ENCODE measurements around the gene ATP2C1. TPM values are rescaled to one million over a fixed set of nuclear protein-coding genes. Genes with fewer than 3 reads are reported as not detected.
"Not testable (repeated sequence)": the region's sequence is repeated elsewhere in the genome, so short reads cannot be mapped to it uniquely, and the experiment has no call there.

ATP2C1 gene
- total and polyA plus RNA-seq, 2 donors (not counting 1 experiment from before 2014, with no cell fraction given): 111 to 196 TPM

GRCh38 chr3:130969621-130970020, 75.7 kb downstream of the ATP2C1 start:
- H4K20me1 ChIP-seq (ENCODE audit: control insufficient read depth, extremely low read depth, insufficient read depth, low read length): no peaks in the 10 kb centered on the region
- H3K4me1 ChIP-seq (ENCODE audit: control insufficient read depth, extremely low read depth, insufficient read depth, low read length): no peaks in the 10 kb centered on the region
- H3K79me2 ChIP-seq (ENCODE audit: control insufficient read depth, insufficient read depth, low read length): no peaks in the 10 kb centered on the region
- no peak overlapping the region for H3K9ac ChIP-seq (ENCODE audit: insufficient read depth, low read length)
- no peak overlapping the region for H3K27ac ChIP-seq (ENCODE audit: insufficient read depth, low read length)
- DNase-seq (ENCODE audit: low read depth in 2 of 2): peak in 1 of 2 donors; percentile 31
- no peaks in the 10 kb centered on the region for H3K27me3 ChIP-seq (ENCODE audit: control insufficient read depth, insufficient read depth, low read length)
- no peak overlapping the region for H2AFZ ChIP-seq (ENCODE audit: low read length)
- no peak for TF ChIP-seq CTCF (conservative IDR thresholded peaks at IDR 0.05 in 1 of 2, IDR thresholded peaks at IDR 0.05 in 1 of 2; ENCODE audit: low read depth in 1 of 2, low read length in 2 of 2)
- TF ChIP-seq EZH2 (IDR thresholded peaks at IDR 0.05; ENCODE audit: low read length, missing control alignments): no peak
- H3K36me3 ChIP-seq (ENCODE audit: control insufficient read depth, insufficient read depth, low read length): peaks cover 7% of the 10 kb centered on the region
- H3K4me3 ChIP-seq (replicated peaks in 1 of 4; ENCODE audit: control extremely low read depth in 1 of 4, insufficient read depth in 1 of 4, low read depth in 3 of 4, low read length in 4 of 4): no peak overlapping the region
- H3K4me2 ChIP-seq (ENCODE audit: extremely low read depth, insufficient read depth, low read length): no peak overlapping the region
- no peaks in the 10 kb centered on the region for H3K9me3 ChIP-seq (ENCODE audit: control insufficient read depth, insufficient read depth, low read depth, low read length)

- Histone ChIP-seq H2AFZ (ENCODE audit: low read length) (no peak overlapping the region), H3K9me3 (ENCODE audit: control insufficient read depth, insufficient read depth, low read depth, low read length) (no peaks in the 10 kb centered on the region), H3K4me1 (ENCODE audit: control insufficient read depth, extremely low read depth, insufficient read depth, low read length) (no peaks in the 10 kb centered on the region), H3K27ac (ENCODE audit: insufficient read depth, low read length) (no peak overlapping the region), H4K20me1 (ENCODE audit: control insufficient read depth, extremely low read depth, insufficient read depth, low read length) (no peaks in the 10 kb centered on the region), H3K27me3 (ENCODE audit: control insufficient read depth, insufficient read depth, low read length) (no peaks in the 10 kb centered on the region), H3K79me2 (ENCODE audit: control insufficient read depth, insufficient read depth, low read length) (no peaks in the 10 kb centered on the region), H3K36me3 (ENCODE audit: control insufficient read depth, insufficient read depth, low read length) (peaks cover 6% of the 10 kb centered on the region), H3K4me2 (ENCODE audit: extremely low read depth, insufficient read depth, low read length) (no peak overlapping the region), H3K9ac (ENCODE audit: insufficient read depth, low read length) (no peak overlapping the region), H3K4me3 (replicated peaks in 1 of 4; ENCODE audit: control extremely low read depth in 1 of 4, insufficient read depth in 1 of 4, low read depth in 3 of 4, low read length in 4 of 4) (no peak overlapping the region)
- DNase-seq (ENCODE audit: low read depth in 2 of 2): peak in 1 of 2 donors; percentile 50
- TF ChIP-seq EZH2 (IDR thresholded peaks at IDR 0.05; ENCODE audit: low read length, missing control alignments) (no peak), CTCF (conservative IDR thresholded peaks at IDR 0.05 in 1 of 2, IDR thresholded peaks at IDR 0.05 in 1 of 2; ENCODE audit: low read depth in 1 of 2, low read length in 2 of 2) (no peak)
These were observed 77.3 kb downstream of the ATP2C1 start for GRCh38 chr3:130971208-130971607.

- DNase-seq (ENCODE audit: low read depth in 2 of 2); H3K9me3 ChIP-seq (ENCODE audit: control insufficient read depth, insufficient read depth, low read depth, low read length); H4K20me1 ChIP-seq (ENCODE audit: control insufficient read depth, extremely low read depth, insufficient read depth, low read length); H3K79me2 ChIP-seq (ENCODE audit: control insufficient read depth, insufficient read depth, low read length); H3K36me3 ChIP-seq (ENCODE audit: control insufficient read depth, insufficient read depth, low read length); H3K4me3 ChIP-seq (replicated peaks in 1 of 4; ENCODE audit: control extremely low read depth in 1 of 4, insufficient read depth in 1 of 4, low read depth in 3 of 4, low read length in 4 of 4); H3K9ac ChIP-seq (ENCODE audit: insufficient read depth, low read length); H3K4me2 ChIP-seq (ENCODE audit: extremely low read depth, insufficient read depth, low read length); H3K27me3 ChIP-seq (ENCODE audit: control insufficient read depth, insufficient read depth, low read length); H2AFZ ChIP-seq (ENCODE audit: low read length); H3K4me1 ChIP-seq (ENCODE audit: control insufficient read depth, extremely low read depth, insufficient read depth, low read length); H3K27ac ChIP-seq (ENCODE audit: insufficient read depth, low read length): not testable (repeated sequence)
These were observed 78.7 kb downstream of the ATP2C1 start for GRCh38 chr3:130972592-130972991.
